Retinal pigment epithelial cell (primary cell): ENCODE data around the gene FOXD1.

Source experiments
- DNase-seq: peaks from one replicate; pipeline ENCODE4 v3.0.0-alpha.2; 2010; ENCODE audit warnings: low read depth
- H3K4me3 ChIP-seq: 2 replicates; pipeline ENCODE4 v1.5.1; 2011; ENCODE audit warnings: mild to moderate bottlenecking, low read length, control low read depth, moderate library complexity
- TF ChIP-seq, protein P1 (sequence below): conservative IDR thresholded peaks from 2 replicates; pipeline ENCODE4 v1.5.1; 2011; ENCODE audit warnings: low read depth, low read length, control low read depth, inconsistent platforms

FOXD1 gene

DNA sequence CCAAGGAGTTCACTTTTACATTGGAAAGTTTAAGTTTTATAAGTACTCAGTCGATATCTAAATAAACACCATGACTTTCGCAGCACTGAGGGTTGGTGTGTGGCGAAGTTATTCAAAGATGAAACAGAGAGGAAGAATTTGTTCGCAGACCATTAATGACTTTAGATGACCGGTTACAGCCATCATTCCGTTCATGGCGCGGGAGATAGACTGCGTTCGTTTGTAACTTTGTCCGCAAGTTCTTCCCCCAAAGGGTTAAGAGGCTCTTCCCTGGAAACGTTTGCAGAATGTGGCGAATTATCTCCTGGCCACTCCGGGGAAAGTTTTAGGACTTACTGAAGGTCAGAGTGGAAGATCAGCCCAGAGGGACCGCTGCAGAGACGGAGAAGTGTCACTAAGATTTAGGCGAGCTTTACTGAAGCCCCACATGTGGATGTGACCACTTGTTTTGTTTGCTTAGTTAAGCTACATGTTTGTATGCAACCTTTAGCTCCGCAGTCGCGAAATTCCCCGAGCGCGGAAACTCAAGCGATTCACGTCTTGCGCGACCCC lies 2.2 kb upstream of the FOXD1 start:
- DNase-seq = no peak
- H3K4me3 ChIP-seq = peak overlapping the region; percentile 36
- TF ChIP-seq, protein P1, sequence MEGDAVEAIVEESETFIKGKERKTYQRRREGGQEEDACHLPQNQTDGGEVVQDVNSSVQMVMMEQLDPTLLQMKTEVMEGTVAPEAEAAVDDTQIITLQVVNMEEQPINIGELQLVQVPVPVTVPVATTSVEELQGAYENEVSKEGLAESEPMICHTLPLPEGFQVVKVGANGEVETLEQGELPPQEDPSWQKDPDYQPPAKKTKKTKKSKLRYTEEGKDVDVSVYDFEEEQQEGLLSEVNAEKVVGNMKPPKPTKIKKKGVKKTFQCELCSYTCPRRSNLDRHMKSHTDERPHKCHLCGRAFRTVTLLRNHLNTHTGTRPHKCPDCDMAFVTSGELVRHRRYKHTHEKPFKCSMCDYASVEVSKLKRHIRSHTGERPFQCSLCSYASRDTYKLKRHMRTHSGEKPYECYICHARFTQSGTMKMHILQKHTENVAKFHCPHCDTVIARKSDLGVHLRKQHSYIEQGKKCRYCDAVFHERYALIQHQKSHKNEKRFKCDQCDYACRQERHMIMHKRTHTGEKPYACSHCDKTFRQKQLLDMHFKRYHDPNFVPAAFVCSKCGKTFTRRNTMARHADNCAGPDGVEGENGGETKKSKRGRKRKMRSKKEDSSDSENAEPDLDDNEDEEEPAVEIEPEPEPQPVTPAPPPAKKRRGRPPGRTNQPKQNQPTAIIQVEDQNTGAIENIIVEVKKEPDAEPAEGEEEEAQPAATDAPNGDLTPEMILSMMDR = no peak

DNA sequence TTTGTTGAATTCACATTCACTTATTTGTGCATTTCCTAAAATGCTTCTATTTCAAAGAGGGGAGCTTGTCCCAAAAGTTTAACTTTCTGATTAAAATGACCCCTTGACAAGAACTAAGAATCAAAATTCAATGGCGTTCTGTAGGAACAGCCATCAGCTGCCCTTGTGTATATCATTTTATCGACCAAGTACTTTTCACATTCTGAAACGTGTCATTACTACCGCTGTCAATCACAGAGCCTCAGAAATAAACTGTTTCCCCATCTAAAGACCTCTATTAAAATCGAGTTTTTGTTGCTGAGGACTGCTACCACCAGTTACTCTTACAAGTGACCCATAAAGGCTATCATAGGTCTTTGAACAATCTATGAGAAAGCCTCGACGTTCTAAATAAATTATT lies 1.6 kb upstream of the FOXD1 start:
- TF ChIP-seq, protein P1 = no peak
- H3K4me3 ChIP-seq = no peak overlapping the region

DNA sequence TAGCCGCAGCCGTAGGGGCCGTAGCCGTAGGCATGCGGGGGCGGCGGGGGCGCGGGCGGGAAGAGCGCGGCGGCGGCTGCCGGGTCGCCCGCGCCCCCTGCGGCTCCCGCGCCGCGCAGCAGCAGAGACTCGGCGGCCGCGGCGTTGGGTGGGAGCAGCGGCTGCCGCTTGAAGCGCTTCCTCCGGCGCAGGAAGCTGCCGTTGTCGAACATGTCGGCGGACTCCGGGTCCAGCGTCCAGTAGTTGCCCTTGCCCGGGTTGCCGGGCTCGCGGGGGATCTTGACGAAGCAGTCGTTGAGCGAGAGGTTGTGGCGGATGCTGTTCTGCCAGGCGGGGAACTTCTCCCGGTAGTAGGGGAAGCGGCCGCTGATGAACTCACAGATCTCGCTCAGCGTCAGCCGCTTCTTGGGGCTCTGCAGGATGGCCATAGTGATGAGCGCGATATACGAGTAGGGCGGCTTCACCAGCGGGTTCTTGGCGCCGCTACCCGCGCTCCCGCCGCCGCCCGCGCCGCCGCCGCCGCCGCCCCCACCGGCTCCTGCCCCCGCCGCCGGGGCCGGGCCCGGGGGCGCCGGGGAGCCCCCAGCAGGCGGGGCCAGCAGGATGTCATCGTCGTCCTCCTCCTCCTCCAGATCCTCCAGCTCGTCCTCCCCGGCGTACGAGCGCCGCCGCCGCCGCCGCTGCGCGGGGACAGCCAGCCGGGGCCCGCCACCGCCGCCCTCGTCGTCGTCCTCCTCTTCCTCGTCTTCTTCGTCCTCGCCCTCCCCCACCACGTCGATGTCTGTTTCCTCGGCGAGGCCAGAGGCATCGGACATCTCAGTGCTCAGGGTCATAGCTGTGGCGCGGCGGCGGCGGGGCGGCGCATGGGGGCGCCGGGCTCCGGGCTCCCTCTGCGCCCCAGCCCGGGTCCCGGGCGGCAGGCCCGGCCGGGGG lies 781 bp downstream of the FOXD1 start:
- H3K4me3 ChIP-seq = peak overlapping the region; percentile 72
- no peak for DNase-seq
- TF ChIP-seq, protein P1 = no peak

More for the DNA sequence above, 1.6 kb upstream of the FOXD1 start:
- DNase-seq = no peak

DNA sequence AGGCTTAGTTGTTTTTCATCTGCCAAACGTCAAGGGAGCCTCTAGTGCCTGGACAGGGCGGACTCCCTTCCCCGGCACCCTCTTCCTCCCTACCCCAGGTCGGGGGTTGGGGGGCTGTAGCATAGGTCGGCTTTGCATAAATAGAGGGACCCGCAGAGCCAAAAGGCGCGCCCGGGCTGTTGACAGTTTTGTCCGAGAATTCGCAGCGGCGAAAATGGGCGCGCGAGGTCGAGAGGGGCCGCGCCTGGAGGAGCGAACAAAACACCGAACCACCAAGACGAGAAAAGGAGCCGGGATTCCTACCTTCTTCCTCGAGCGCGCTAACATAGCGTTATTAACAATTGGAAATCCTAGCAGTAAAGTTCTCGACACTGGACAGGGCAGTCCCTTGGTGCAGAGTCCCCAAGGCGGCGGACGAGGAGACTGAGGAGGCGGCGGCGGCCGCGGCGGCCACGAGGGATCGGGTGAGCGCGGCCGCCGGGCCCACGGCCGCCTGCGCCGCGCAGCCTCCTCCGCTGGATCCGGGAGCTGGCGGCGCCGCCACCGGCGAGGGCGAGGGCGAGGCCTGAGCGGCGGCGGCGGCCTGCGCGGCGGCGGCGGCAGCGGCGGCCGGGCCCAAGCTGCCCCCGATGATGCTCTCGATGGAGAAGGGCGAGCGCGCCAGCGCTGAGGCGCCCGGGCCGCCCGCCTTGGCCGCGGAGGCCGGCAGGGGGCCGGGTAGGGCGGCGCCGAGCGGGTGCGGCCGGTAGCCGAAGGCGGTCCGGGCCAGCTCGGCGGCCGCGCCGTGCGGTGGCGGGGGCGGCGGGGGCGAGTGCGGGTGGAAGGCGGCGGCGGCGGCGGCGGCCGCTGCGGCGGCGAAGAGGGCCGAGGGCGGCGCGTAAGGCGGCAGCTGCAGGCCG lies 1.7 kb downstream of the FOXD1 start:
- peak overlapping the region; percentile 90 for H3K4me3 ChIP-seq
- DNase-seq = no peak
- TF ChIP-seq, protein P1 = no peak

DNA sequence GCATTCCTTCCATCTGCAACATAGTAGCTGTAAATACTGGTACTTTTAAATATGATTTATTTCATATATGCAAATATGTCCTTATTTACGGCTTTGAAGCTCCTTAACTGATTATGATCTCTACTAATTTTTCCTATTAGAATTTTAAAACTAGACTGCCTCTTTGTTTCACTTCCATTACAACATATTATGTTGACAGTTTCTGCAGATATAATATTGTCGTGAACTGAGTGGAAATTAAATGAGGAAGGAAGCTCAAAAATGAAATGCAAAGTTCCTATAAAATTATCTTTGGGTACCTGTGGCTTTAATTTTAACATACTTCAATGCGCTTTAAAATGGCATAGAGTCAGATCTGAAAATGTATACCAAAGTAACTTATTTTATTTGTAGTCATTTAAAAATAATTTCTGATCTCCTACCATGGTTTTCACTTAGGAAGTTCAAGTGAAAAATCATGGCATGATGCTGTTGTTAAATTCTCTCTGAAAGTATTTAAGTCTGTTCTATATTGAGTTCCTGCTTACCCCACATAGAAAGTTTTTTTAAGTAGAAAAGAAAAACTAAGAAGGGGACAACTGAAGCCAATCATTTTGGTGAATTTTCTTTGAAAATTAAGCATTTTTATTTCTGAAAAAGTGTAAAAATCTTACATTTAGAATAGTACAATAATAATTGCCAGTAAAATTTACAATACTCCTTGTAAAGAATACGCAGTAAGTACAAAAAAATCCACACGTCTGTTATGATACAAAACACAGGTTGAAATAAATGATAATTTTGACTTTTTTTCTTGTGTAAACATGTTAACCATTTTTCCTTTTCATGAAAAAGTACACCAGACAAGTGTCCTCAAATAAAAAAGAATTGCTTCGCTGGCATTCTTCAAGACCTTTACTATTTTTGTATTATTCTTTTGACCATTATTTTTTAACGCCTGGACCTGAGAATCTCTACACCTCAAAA lies 2.6 kb downstream of the FOXD1 start:
- no peak for DNase-seq
- peak overlapping the region; percentile 90 for H3K4me3 ChIP-seq
- TF ChIP-seq, protein P1 = no peak
